GM13976 (cell line): ENCODE measurements around the gene HECW1.

Source experiments
- DNase-seq: peaks from one replicate; pipeline ENCODE4 v3.0.0; 2012; ENCODE audit warnings: low spot score
- CTCF ChIP-seq: IDR thresholded peaks from 2 replicates; pipeline ENCODE4 v1.5.1; 2012; ENCODE audit warnings: borderline replicate concordance, mild to moderate bottlenecking; ENCODE audit not compliant: insufficient read depth; ENCODE audit errors: extremely low read depth, missing control alignments, control extremely low read depth
- in situ Hi-C: fragments of 300-500 bp; cut with MboI; formaldehyde crosslinking; loops from one replicate; pipeline ENCODE4 v1.12.0; 2022; ENCODE audit warnings: low sequenced_read_pairs, mixed read lengths, inconsistent platforms; ENCODE audit not compliant: unreplicated experiment

Gene HECW1

GRCh38 chr7:43163885-43164284, 51.4 kb downstream of the HECW1 start:
- DNase-seq, result no peak
- in situ Hi-C loops, result no loop called here
- no peak for TF ChIP-seq CTCF

GRCh38 chr7:43164757-43165156, 52.3 kb downstream of the HECW1 start:
- in situ Hi-C loops, result no loop called here
- TF ChIP-seq CTCF, result no peak
- peak; percentile 77 for DNase-seq

DNA sequence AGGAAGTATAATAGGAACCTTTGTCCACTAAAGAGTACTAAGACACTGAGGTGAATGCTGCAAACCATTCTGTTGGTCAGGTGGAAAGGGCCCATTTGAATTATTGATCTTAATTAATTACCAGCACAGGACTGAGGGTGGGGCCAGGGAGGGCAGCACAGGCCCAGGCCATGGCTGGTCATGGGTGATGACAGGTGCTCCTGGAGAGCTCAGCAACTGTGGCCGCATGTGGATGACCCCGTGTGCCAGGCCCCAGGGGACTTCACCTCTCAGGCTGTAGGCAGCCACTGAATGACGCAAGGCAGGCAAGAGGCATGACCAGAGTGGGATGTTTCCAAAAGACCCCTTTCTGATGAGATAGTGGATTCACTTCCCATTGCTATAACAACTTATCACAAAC, 54.2 kb downstream of the HECW1 start:
- no peak for DNase-seq
- in situ Hi-C loops, result no loop called here
- TF ChIP-seq CTCF, result no peak

- TF ChIP-seq CTCF, result no peak
- in situ Hi-C loops, result no loop called here
- no peak for DNase-seq
These were observed 56.6 kb downstream of the HECW1 start for GRCh38 chr7:43169076-43169475.

- no peak for DNase-seq
- no peak for TF ChIP-seq CTCF
- in situ Hi-C loops, result no loop called here
These were observed 58.1 kb downstream of the HECW1 start for GRCh38 chr7:43170571-43170970.

- TF ChIP-seq CTCF, result no peak
- no peak for DNase-seq
- in situ Hi-C loops, result no loop called here
These were observed 63.2 kb downstream of the HECW1 start for GRCh38 chr7:43175570-43176200.
